HCT116 (cell line): ENCODE data around the gene SMG5. TPM values are rescaled to one million over a fixed set of nuclear protein-coding genes. Genes with fewer than 3 reads are reported as not detected.

ENCODE experiments used
- ATAC-seq: fragments of 200-7000 bp; cut with Tn5 transposase; 2 replicates; pipeline ENCODE4 v1.9.1; 2020; ENCODE audit warnings: mild to moderate bottlenecking, moderate library complexity
- BruUV-seq: library from RNA; stranded (reverse); fragments of 400-500 nt; replicated peaks from 2 replicates; lab custom pipeline; 2021; lab: Mats Ljungman, UMichigan
- CTCF ChIA-PET: fragments of 300-600 bp; sonication (Branson Sonifier 250); formaldehyde crosslinking; loops from one replicate; lab custom pipeline; 2021; ENCODE audit warnings: antibody characterized with exemption; lab: Charles Lee
- POLR2A ChIA-PET: fragments of 300-600, 350-600 bp; sonication (Branson Sonifier 250); formaldehyde crosslinking; loops from one replicate; lab custom pipeline; 2021; ENCODE audit warnings: antibody characterized with exemption; lab: Charles Lee
- RAD21 ChIA-PET, 2 experiments: fragments of 300-600 bp; sonication (Branson Sonifier 250); formaldehyde crosslinking; loops; one replicate each; lab custom pipeline; 2023; ENCODE audit warnings: low total read pairs in 2 of 2; ENCODE audit not compliant: uncharacterized antibody in 2 of 2, unreplicated experiment in 2 of 2, low non-redundant PET in 1 of 2; lab: Charles Lee
- DNase-seq: peaks from one replicate; pipeline ENCODE4 v3.0.0-alpha.2; 2010; ENCODE audit warnings: low read depth, low spot score
- H2AFZ ChIP-seq: fragments of 200-600 bp; shearing (Covaris generic), sonication (generic); 2 replicates; pipeline ENCODE4 v1.6.1; 2017; ENCODE audit warnings: low read depth, mixed run types, mixed read lengths, antibody characterized with exemption, low read length; ENCODE audit not compliant: poor library complexity, severe bottlenecking
- H3K27ac ChIP-seq: 2 replicates; pipeline ENCODE4 v1.5.1; 2012; ENCODE audit warnings: low read depth, low read length
- H3K27me3 ChIP-seq: fragments of 200-600 bp; sonication (generic); 2 replicates; pipeline ENCODE4 v1.6.1; 2016; ENCODE audit warnings: mixed run types, low read length, mixed read lengths; ENCODE audit not compliant: insufficient read depth
- H3K36me3 ChIP-seq, 2 experiments: fragments of 200-500 bp in 1 of 2; fragments of 200-600 bp in 1 of 2; sonication (Bioruptor generic) in 1 of 2; sonication (generic) in 1 of 2; 2 replicates each; pipeline versions ENCODE4 v1.5.1 to v1.6.1; 2014 to 2016; ENCODE audit warnings: low read length in 2 of 2, inconsistent platforms in 1 of 2, mixed read lengths in 1 of 2, mixed run types in 1 of 2; ENCODE audit not compliant: insufficient read depth in 2 of 2, control insufficient read depth in 1 of 2
- H3K4me1 ChIP-seq, 2 experiments: fragments of 200-600 bp in 1 of 2; sonication (generic) in 1 of 2; 2 replicates each; pipeline versions ENCODE4 v1.5.1 to v1.6.1; 2012 to 2017; ENCODE audit warnings: low read length in 2 of 2, inconsistent platforms in 1 of 2, mild to moderate bottlenecking in 1 of 2, mixed read lengths in 1 of 2, mixed run types in 1 of 2, moderate library complexity in 1 of 2; ENCODE audit not compliant: insufficient read depth in 2 of 2, control insufficient read depth in 1 of 2
- H3K4me2 ChIP-seq: fragments of 200-600 bp; sonication (generic); 2 replicates; pipeline ENCODE4 v1.6.1; 2017; ENCODE audit warnings: mixed run types, low read length, mixed read lengths
- H3K4me3 ChIP-seq, 2 experiments: fragments of 200-600 bp in 1 of 2; sonication (generic) in 1 of 2; replicated peaks in 1 of 2; 2 replicates each; pipeline ENCODE4 v1.5.1; 2011 to 2016; ENCODE audit warnings: low read length in 2 of 2, control low read depth in 1 of 2, low read depth in 1 of 2, mild to moderate bottlenecking in 1 of 2, mixed read lengths in 1 of 2, mixed run types in 1 of 2
- H3K79me2 ChIP-seq: fragments of 200-600 bp; sonication (generic); 2 replicates; pipeline ENCODE4 v1.6.1; 2017; ENCODE audit warnings: mild to moderate bottlenecking, mixed run types, low read length, moderate library complexity, mixed read lengths; ENCODE audit not compliant: insufficient read depth
- H3K9ac ChIP-seq: fragments of 200-600 bp; sonication (generic); 2 replicates; pipeline ENCODE4 v1.6.1; 2016; ENCODE audit warnings: low read length, mixed read lengths
- H3K9me2 ChIP-seq: fragments of 200-600 bp; sonication (generic), shearing (Covaris generic); 2 replicates; pipeline ENCODE4 v1.6.1; 2017; ENCODE audit warnings: mixed run types, mild to moderate bottlenecking, moderate library complexity; ENCODE audit not compliant: insufficient read depth
- H3K9me3 ChIP-seq, 2 experiments: fragments of 200-500 bp in 1 of 2; fragments of 200-600 bp in 1 of 2; sonication (Bioruptor generic) in 1 of 2; sonication (generic) in 1 of 2; 2 replicates each; pipeline ENCODE4 v1.6.1; 2014 to 2017; ENCODE audit warnings: low read length in 2 of 2, mixed read lengths in 2 of 2, inconsistent platforms in 1 of 2, low read depth in 1 of 2, mild to moderate bottlenecking in 1 of 2, mixed run types in 1 of 2, moderate library complexity in 1 of 2; ENCODE audit not compliant: control insufficient read depth in 1 of 2, insufficient read depth in 1 of 2
- H4K20me1 ChIP-seq: fragments of 200-600 bp; sonication (generic), shearing (Covaris generic); 2 replicates; pipeline ENCODE4 v1.6.1; 2017; ENCODE audit warnings: mixed run types, mild to moderate bottlenecking, moderate library complexity; ENCODE audit not compliant: insufficient read depth
- CBX3 ChIP-seq: IDR thresholded peaks from 2 replicates; pipeline ENCODE4 v1.6.1; 2012; ENCODE audit warnings: low read depth
- CTCF ChIP-seq, 3 experiments: fragments of 200-600 bp in 1 of 3; sonication (generic) in 1 of 3; IDR thresholded peaks in 2 of 3; conservative IDR thresholded peaks in 1 of 3; 2 replicates each; pipeline ENCODE4 v1.5.1; 2012 to 2017; ENCODE audit warnings: low read depth in 2 of 3, low read length in 2 of 3, antibody characterized with exemption in 1 of 3, borderline replicate concordance in 1 of 3, control low read depth in 1 of 3, mild to moderate bottlenecking in 1 of 3, mixed read lengths in 1 of 3, mixed run types in 1 of 3, moderate library complexity in 1 of 3; ENCODE audit not compliant: insufficient read depth in 1 of 3
- ELF1 ChIP-seq: IDR thresholded peaks from 2 replicates; pipeline ENCODE4 v1.6.1; 2012; ENCODE audit warnings: low read depth, borderline replicate concordance
- EZH2 ChIP-seq: fragments of 200-600 bp; sonication (generic); IDR thresholded peaks from 2 replicates; pipeline ENCODE4 v1.6.1; 2017; ENCODE audit warnings: antibody characterized with exemption, mixed run types
- FOSL1 ChIP-seq: IDR thresholded peaks from 2 replicates; pipeline ENCODE4 v1.6.1; 2012; ENCODE audit warnings: low read depth
- RAD21 ChIP-seq: IDR thresholded peaks from 2 replicates; pipeline ENCODE4 v1.6.1; 2012; ENCODE audit warnings: low read depth, mild to moderate bottlenecking
- REST ChIP-seq: IDR thresholded peaks from 2 replicates; pipeline ENCODE4 v1.6.1; 2012; ENCODE audit warnings: low read depth
- SP1 ChIP-seq: IDR thresholded peaks from 2 replicates; pipeline ENCODE4 v1.6.1; 2012; ENCODE audit warnings: low read depth
- TCF7L2 ChIP-seq: IDR thresholded peaks from 2 replicates; pipeline ENCODE4 v1.7.0; 2011; ENCODE audit warnings: borderline replicate concordance, inconsistent platforms; ENCODE audit not compliant: insufficient read depth, insufficient read length; ENCODE audit errors: extremely low read depth
- YY1 ChIP-seq: IDR thresholded peaks from 2 replicates; pipeline ENCODE4 v1.6.1; 2011; ENCODE audit warnings: low read length, low read depth, moderate library complexity, mild to moderate bottlenecking; ENCODE audit not compliant: insufficient replicate concordance; ENCODE audit errors: extremely low read depth
- intact Hi-C: fragments of 100-400 bp; cut with micrococcal nuclease; formaldehyde crosslinking; loops from 2 replicates; pipeline ENCODE4 v1.10.0; 2022
- total RNA-seq: library from RNA; stranded (reverse); gene quantifications from one replicate; pipeline ENCODE4 v1.2.1, GENCODE V29; 2021; ENCODE audit not compliant: unreplicated experiment

The SMG5 gene
- total RNA-seq, 1 experiment from 2014 or later, result 75.2 TPM

- Histone ChIP-seq H3K4me3 (no peak overlapping the region), H3K9me3 (no peaks in the 10 kb centered on the region), H4K20me1 (no peaks in the 10 kb centered on the region), H3K27ac (no peak overlapping the region), H3K4me1 (peaks cover 4 to 14% of the 10 kb centered on the region in 2 experiments; a peak in 3 of 4 replicates), H3K9me2 (no peaks in the 10 kb centered on the region), H3K79me2 (no peaks in the 10 kb centered on the region), H3K4me2 (no peak overlapping the region), H3K36me3 (peaks cover 0 to 8% of the 10 kb centered on the region in 2 experiments; a peak in 3 of 4 replicates), H2AFZ (no peak overlapping the region), H3K27me3 (no peaks in the 10 kb centered on the region), H3K9ac (no peak overlapping the region)
- DNase-seq (no peak), ATAC-seq (no peak)
- BruUV-seq, result no TSS peak
- RAD21 ChIA-PET, result no interaction called here
- no peak for TF ChIP-seq YY1
- TF ChIP-seq ELF1, result no peak
- no peak for TF ChIP-seq EZH2
- no peak for TF ChIP-seq TCF7L2
- TF ChIP-seq REST, result no peak
- no peak for TF ChIP-seq FOSL1
- TF ChIP-seq CBX3, result no peak
- no peak for TF ChIP-seq RAD21
- no peak for TF ChIP-seq SP1
- no peak for TF ChIP-seq CTCF (IDR thresholded peaks at IDR 0.05 in 2 of 3, conservative IDR thresholded peaks at IDR 0.05 in 1 of 3; ENCODE audit: borderline replicate concordance in 1 of 3, insufficient read depth in 1 of 3, low read depth in 2 of 3, low read length in 2 of 3)
- CTCF ChIA-PET, result interaction anchor here (3.0 to 4.4 kb wide), 3 partner anchors 12 to 129 kb away, joined by 19 to 98 read pairs (median 45); partner anchors contain the start of gene PMF1
- intact Hi-C loops, result no loop called here
- POLR2A ChIA-PET, result no interaction called here
Observed at GRCh38 chr1:156226116-156226538, 56.5 kb downstream of the SMG5 start.
